GM06990 (cell line): Measurements from ENCODE around the gene METTL13.
"Not testable (repeated sequence)": the region's sequence is repeated elsewhere in the genome, so short reads cannot be mapped to it uniquely, and the experiment has no call there.

Source experiments
- DNase-seq: peaks from one replicate; pipeline ENCODE4 v3.0.0-alpha.2; 2011; ENCODE audit not compliant: insufficient read length; ENCODE audit errors: extremely low read depth
- H3K27me3 ChIP-seq: replicated peaks from 2 replicates; pipeline ENCODE4 v1.6.0; 2011; ENCODE audit warnings: low read length; ENCODE audit not compliant: control insufficient read depth, insufficient read depth
- H3K36me3 ChIP-seq: 2 replicates; pipeline ENCODE4 v1.5.1; 2011; ENCODE audit warnings: low read length; ENCODE audit not compliant: control insufficient read depth, insufficient read depth
- H3K4me3 ChIP-seq: replicated peaks from 2 replicates; pipeline ENCODE4 v1.5.1; 2011; ENCODE audit warnings: low read depth, mild to moderate bottlenecking, control low read depth, low read length
- CTCF ChIP-seq: IDR thresholded peaks from 2 replicates; pipeline ENCODE4 v1.5.1; 2011; ENCODE audit warnings: low read length, control low read depth, mild to moderate bottlenecking, inconsistent platforms; ENCODE audit not compliant: insufficient read depth, poor library complexity, severe bottlenecking

METTL13 gene

DNA sequence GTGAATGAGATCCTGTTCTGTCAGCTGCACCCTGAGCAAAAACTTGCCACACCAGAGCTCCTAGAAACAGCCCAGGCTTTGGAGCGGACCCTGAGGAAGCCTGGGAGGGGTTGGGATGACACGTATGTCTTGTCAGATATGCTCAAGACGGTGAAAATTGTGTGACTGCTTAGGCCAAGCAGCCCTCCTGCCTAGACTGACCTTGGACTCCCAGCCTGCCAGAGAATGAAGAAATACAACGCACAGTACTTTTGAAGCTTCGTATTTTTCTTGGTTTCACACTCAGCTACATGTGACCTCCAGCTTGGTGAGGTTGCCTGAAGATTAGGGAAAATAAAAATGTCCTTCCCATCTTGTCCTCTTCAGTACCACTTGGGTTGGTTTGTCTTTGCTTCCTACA lies 15.1 kb downstream of the METTL13 start:
- no peak for DNase-seq
- no peaks in the 10 kb centered on the region for H3K27me3 ChIP-seq
- peaks cover 22% of the 10 kb centered on the region for H3K36me3 ChIP-seq
- no peak for TF ChIP-seq CTCF
- no peak overlapping the region for H3K4me3 ChIP-seq

DNA sequence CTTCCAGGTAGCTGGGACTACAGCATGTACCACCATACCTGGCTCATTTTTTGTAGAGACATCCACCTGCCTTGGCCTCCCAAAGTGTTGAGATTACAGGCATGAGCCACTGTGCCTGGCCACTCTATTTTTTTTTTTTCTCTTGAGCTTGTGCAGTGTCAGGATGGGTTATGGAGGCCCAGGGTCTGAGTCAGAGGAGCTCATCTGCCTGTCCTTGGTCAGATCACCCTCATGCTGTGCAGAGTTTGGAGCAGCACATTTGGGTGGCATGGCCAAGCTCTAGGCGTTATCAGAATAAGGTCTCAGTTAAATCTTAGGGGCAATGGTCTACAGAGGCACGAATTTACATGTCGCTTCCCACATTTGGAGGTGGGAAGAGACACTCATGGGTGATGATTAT lies 16.9 kb downstream of the METTL13 start:
- no peak for DNase-seq
- Histone ChIP-seq H3K4me3 (no peak overlapping the region), H3K36me3 (peaks cover 15% of the 10 kb centered on the region), H3K27me3 (no peaks in the 10 kb centered on the region)
- TF ChIP-seq CTCF: no peak

- DNase-seq: no peak
- no peaks in the 10 kb centered on the region for H3K27me3 ChIP-seq
- H3K36me3 ChIP-seq: peaks cover 15% of the 10 kb centered on the region
- no peak for TF ChIP-seq CTCF
- H3K4me3 ChIP-seq: no peak overlapping the region
Observed at GRCh38 chr1:171798765-171799164, 17.3 kb downstream of the METTL13 start.

DNA sequence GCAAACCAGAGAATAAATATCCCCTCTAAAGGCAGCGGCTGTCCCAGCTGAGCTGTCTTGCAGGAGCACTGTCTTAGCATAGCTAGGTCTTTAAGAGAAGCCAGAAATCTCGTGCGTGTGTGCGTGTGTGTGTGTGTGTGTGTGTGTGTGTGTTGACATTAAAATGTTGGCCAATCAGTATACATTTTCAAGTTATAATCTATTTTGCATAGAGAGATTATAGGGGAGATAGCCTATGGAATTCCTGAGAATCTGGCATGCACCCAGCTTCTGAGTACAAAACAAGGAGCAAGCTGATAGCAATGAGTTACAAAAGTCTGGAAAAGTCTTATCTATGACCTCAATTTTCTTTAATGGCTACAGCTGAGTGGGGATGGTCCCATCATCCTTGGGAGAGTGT lies 17.7 kb downstream of the METTL13 start:
- Histone ChIP-seq H3K36me3 (peaks cover 13% of the 10 kb centered on the region), H3K27me3 (no peaks in the 10 kb centered on the region), H3K4me3 (no peak overlapping the region)
- no peak for TF ChIP-seq CTCF
- DNase-seq: no peak

DNA sequence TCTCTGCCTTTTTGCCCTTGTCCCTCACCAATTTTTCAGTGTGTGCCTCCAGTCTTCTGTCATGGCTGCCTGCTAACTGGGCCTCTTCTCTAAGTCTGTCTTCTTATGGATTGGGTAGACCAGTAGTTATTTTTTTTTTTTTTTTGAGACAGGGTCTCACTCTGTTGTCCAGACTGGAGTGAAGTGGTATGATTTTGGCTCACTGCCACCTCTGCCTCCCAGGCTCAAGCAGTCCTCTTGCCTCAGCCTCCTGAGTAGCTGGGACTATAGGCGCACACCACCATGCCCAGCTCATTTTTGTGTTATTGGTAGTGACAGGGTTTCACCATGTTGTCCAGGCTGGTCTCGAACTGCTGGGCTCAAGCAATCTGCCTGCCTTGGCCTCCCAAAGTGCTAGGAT lies 18.2 kb downstream of the METTL13 start:
- not testable (repeated sequence) for H3K27me3 ChIP-seq, DNase-seq, H3K4me3 ChIP-seq
- peaks cover 13% of the 10 kb centered on the region for H3K36me3 ChIP-seq

DNA sequence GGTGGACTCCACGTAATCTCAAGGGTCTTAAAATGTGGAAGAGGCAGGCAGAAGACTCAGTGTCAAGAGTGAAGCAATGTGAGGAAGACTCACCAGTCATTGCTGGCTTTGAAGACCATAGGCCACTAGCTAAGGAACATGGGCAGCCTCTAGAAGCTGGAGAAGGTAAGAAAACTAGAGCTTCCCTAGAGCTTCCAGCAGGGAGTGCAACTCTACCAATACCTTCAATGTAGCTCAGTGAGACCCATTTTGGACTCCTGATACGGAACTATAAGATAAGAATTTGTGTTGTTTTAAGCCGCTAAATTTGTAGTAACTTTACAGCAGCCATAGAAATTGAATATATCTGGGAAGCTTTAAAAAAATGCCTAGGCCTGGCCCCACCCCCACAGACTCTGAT lies 18.9 kb downstream of the METTL13 start:
- no peak for DNase-seq
- no peak for TF ChIP-seq CTCF
- Histone ChIP-seq H3K36me3 (peaks cover 12% of the 10 kb centered on the region), H3K27me3 (no peaks in the 10 kb centered on the region), H3K4me3 (no peak overlapping the region)
